Ishikawa (cell line): Measurements from ENCODE around the gene WSCD1.

Experiments used
- CEBPB ChIP-seq: IDR thresholded peaks from 2 replicates; pipeline ENCODE4 v1.6.1; 2012
- CREB1 ChIP-seq: IDR thresholded peaks from 2 replicates; pipeline ENCODE4 v1.6.1; 2012; ENCODE audit warnings: low read depth
- EGR1 ChIP-seq: IDR thresholded peaks from 2 replicates; pipeline ENCODE4 v1.6.1; 2012
- EP300 ChIP-seq: IDR thresholded peaks from 2 replicates; pipeline ENCODE4 v1.6.1; 2012; ENCODE audit warnings: borderline replicate concordance
- FOXM1 ChIP-seq: IDR thresholded peaks from 2 replicates; pipeline ENCODE4 v1.6.1; 2012; ENCODE audit warnings: low read depth, borderline replicate concordance
- NFIC ChIP-seq: IDR thresholded peaks from 2 replicates; pipeline ENCODE4 v1.6.1; 2012
- RAD21 ChIP-seq: IDR thresholded peaks from 2 replicates; pipeline ENCODE4 v1.6.1; 2012; ENCODE audit warnings: low read depth
- TAF1 ChIP-seq: IDR thresholded peaks from 2 replicates; pipeline ENCODE4 v1.6.1; 2012; ENCODE audit warnings: low read depth, mild to moderate bottlenecking
- TCF12 ChIP-seq: IDR thresholded peaks from 2 replicates; pipeline ENCODE4 v1.6.1; 2012; ENCODE audit warnings: low read depth
- TEAD4 ChIP-seq: IDR thresholded peaks from 2 replicates; pipeline ENCODE4 v1.6.1; 2012
- YY1 ChIP-seq: IDR thresholded peaks from 2 replicates; pipeline ENCODE4 v1.6.1; 2012; ENCODE audit warnings: low read depth
- ZBTB7A ChIP-seq: IDR thresholded peaks from 2 replicates; pipeline ENCODE4 v1.6.1; 2012; ENCODE audit warnings: low read depth
- TF ChIP-seq, protein P1 (sequence below): IDR thresholded peaks from 2 replicates; pipeline ENCODE4 v1.6.1; 2012
- TF ChIP-seq, protein P2 (sequence below): IDR thresholded peaks from 2 replicates; pipeline ENCODE4 v1.6.1; 2012; ENCODE audit warnings: low read depth, mild to moderate bottlenecking
- TF ChIP-seq, protein P3 (sequence below): IDR thresholded peaks from 2 replicates; pipeline ENCODE4 v1.6.1; 2012

Gene WSCD1

DNA sequence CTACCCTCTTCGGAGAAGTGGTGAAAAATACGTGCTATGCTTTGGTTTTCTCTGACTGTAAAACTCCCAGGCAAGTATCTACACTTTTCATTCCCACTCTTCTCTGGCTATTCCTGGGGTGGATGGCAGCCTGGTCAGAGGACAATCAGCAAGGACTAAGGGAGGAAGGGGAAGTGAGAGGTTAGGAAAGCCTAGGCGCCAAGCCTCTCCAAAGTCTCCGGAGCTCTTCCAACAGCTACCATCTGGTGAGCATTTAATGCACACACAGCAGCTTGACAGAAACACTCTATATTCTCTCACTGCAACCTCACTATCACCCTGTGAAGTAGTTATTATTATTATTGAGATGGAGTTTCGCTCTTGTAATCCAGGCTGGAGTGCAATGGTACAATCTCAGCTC is 65.1 kb downstream of the WSCD1 start:
- TF ChIP-seq EGR1 (no peak), CEBPB (no peak), RAD21 (no peak), TAF1 (no peak), CREB1 (no peak), TCF12 (no peak), FOXM1 (no peak), ZBTB7A (no peak), NFIC (no peak), TEAD4 (no peak), YY1 (no peak), EP300 (no peak)
- TF ChIP-seq, protein P1, sequence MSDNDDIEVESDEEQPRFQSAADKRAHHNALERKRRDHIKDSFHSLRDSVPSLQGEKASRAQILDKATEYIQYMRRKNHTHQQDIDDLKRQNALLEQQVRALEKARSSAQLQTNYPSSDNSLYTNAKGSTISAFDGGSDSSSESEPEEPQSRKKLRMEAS, result no peak
- TF ChIP-seq, protein P2, sequence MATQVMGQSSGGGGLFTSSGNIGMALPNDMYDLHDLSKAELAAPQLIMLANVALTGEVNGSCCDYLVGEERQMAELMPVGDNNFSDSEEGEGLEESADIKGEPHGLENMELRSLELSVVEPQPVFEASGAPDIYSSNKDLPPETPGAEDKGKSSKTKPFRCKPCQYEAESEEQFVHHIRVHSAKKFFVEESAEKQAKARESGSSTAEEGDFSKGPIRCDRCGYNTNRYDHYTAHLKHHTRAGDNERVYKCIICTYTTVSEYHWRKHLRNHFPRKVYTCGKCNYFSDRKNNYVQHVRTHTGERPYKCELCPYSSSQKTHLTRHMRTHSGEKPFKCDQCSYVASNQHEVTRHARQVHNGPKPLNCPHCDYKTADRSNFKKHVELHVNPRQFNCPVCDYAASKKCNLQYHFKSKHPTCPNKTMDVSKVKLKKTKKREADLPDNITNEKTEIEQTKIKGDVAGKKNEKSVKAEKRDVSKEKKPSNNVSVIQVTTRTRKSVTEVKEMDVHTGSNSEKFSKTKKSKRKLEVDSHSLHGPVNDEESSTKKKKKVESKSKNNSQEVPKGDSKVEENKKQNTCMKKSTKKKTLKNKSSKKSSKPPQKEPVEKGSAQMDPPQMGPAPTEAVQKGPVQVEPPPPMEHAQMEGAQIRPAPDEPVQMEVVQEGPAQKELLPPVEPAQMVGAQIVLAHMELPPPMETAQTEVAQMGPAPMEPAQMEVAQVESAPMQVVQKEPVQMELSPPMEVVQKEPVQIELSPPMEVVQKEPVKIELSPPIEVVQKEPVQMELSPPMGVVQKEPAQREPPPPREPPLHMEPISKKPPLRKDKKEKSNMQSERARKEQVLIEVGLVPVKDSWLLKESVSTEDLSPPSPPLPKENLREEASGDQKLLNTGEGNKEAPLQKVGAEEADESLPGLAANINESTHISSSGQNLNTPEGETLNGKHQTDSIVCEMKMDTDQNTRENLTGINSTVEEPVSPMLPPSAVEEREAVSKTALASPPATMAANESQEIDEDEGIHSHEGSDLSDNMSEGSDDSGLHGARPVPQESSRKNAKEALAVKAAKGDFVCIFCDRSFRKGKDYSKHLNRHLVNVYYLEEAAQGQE, result no peak
- TF ChIP-seq, protein P3, sequence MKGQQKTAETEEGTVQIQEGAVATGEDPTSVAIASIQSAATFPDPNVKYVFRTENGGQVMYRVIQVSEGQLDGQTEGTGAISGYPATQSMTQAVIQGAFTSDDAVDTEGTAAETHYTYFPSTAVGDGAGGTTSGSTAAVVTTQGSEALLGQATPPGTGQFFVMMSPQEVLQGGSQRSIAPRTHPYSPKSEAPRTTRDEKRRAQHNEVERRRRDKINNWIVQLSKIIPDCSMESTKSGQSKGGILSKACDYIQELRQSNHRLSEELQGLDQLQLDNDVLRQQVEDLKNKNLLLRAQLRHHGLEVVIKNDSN, result no peak

DNA sequence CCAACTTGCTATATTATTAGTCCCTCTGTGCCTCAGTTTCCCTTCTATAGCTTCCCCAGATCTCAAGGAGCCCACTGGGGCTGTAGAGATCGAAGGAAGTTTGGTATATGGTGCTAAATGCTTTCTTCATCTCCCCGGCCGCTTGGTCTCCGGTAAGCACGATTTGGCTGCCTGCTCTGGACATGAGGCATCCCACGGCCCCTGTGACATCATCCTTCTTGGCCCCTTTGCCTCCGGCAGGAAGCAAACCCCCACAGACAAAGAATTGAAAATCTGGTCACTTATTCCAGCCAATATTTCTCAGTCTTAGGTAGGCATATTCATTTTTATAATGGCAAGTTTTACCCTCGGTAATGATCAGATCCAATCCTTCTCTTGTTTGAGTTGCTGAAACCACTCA is 65.8 kb downstream of the WSCD1 start:
- no peak for TF ChIP-seq EP300

DNA sequence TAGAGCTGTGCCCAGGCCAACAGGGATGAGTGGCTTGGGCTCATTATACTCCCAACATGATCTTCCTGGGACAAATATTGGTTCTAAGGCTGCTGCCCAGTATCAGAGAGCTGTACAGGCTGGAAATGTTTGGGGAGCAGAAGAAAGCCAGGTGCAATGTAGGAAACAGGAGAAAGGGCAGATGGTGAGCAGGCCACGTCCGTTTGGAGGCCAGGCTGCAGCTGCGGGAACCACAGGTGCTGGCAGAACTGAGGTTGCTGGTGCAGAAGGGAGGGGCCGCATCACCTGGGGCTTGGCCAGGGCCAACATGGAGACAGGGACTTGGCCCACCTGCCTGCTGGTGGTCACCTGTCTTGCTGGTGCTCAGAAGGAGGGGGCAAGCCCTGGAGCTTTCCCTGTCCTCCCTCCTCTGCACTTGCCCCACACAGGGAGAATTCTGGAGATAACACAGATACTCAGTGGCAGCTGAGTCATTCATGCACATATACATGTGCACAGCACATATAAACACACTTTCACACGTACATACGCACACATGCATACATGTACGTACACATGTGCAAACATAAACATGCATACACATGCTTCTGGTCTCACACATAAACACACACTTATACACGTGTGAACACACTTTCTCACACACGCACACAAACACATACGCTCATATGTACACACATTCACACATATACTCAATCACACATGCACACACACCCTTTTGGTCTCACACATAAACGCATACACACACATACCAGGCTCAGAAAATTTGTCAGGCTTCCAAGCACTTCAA is 67.7 kb downstream of the WSCD1 start:
- TF ChIP-seq EGR1 (no peak), TCF12 (no peak), ZBTB7A (no peak), EP300 (no peak)

DNA sequence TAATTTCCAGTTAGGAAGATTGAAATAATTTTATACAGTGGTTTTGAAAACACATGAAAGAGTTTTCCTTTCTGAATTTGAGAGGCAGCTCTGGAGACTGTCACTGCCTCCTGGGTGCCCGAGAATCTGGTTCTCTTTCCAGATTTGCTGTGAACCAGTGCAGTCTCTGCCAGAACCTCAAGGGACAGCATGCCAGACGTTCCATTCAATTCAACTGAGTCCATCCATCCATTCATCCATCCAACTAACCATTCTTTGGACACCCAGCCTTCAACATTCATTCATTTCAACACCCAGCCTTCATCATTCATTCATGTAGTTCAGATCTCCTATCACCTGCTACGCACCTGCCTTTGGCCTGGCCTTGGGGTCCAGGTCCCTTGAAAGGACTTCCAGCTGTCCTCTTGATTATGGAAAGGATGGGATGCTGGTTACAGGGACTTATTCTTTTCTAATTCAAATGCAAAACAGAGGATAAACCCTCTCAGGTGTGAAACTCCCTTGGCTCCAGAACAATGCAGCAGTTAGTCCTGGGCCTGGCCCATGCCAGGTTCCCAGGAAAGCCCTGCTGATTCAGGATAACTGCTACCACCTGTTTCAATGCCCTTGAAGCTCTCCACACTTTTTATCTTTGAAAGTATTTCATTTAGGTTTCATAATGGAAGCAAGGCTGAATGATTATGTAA is 68.7 kb downstream of the WSCD1 start:
- no peak for TF ChIP-seq EGR1
- no peak for TF ChIP-seq TCF12
- no peak for TF ChIP-seq NFIC
- no peak for TF ChIP-seq ZBTB7A
- TF ChIP-seq, protein P2, result no peak
- no peak for TF ChIP-seq FOXM1
- TF ChIP-seq, protein P1, result no peak
- no peak for TF ChIP-seq TAF1

DNA sequence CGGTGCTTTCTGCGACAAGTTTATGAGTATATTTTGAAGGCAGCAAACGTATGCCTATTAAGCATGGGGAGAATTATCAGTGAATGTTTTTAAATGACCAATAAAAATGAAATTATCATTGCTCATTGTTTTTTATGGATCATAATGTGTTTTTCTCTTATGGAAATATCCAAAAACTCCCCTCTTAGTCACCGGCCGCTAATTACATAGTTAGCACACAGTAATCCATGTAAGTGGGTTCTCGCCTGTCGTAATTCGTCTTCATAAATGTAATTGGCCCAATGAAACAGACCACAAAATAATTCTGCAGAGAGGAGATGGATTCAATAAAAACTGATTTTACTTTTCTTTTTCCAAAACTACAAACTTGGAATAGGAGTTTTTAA is 69.3 kb downstream of the WSCD1 start:
- no peak for TF ChIP-seq EP300
- no peak for TF ChIP-seq TEAD4
- TF ChIP-seq, protein P2, result no peak
- no peak for TF ChIP-seq TCF12
- no peak for TF ChIP-seq YY1
